NCI-H748 treated with DMSO at 0.1 percent for 48 hours (cell line): ENCODE data around the gene DLX2.

Experiments used
- DNase-seq: peaks from one replicate; lab custom pipeline; 2025; lab: John Stamatoyannopoulos, UW

Gene DLX2

GRCh38 chr2:172094294-172095145 lies 8.2 kb downstream of the DLX2 start:
- no peak for DNase-seq

GRCh38 chr2:172093416-172094293 lies 9.0 kb downstream of the DLX2 start:
- peak; percentile 47 for DNase-seq

- peak; percentile 58 for DNase-seq
These were observed 9.8 kb downstream of the DLX2 start for GRCh38 chr2:172092716-172093415.

- DNase-seq: peak; percentile 95
These were observed 10.7 kb downstream of the DLX2 start for GRCh38 chr2:172091761-172092566.

GRCh38 chr2:172091000-172091641 lies 11.6 kb downstream of the DLX2 start:
- DNase-seq: no peak

- DNase-seq: no peak
These were observed 12.4 kb downstream of the DLX2 start for GRCh38 chr2:172090044-172090961.

GRCh38 chr2:172089633-172090032 lies 13.1 kb downstream of the DLX2 start:
- no peak for DNase-seq

GRCh38 chr2:172089005-172089504 lies 13.6 kb downstream of the DLX2 start:
- DNase-seq: no peak

- DNase-seq: no peak
These were observed 14.3 kb downstream of the DLX2 start for GRCh38 chr2:172088245-172089004.

- DNase-seq: no peak
These were observed 14.9 kb downstream of the DLX2 start for GRCh38 chr2:172087780-172088244.

- no peak for DNase-seq
These were observed 15.4 kb downstream of the DLX2 start for GRCh38 chr2:172087207-172087779.

- peak; percentile 56 for DNase-seq
These were observed 16.2 kb downstream of the DLX2 start for GRCh38 chr2:172086241-172087206.

GRCh38 chr2:172085460-172086159 lies 17.1 kb downstream of the DLX2 start, which contains the start of gene DLX1:
TSS of gene DLX1 (plus strand) at chr2:172085507. CDS start at chr2:172085678, 171 bp downstream.
- peak; percentile 79 for DNase-seq

GRCh38 chr2:172084645-172085459 lies 17.8 kb downstream of the DLX2 start:
- peak; percentile 90 for DNase-seq

- no peak for DNase-seq
These were observed 18.4 kb downstream of the DLX2 start for GRCh38 chr2:172084395-172084644.
